GM23338 (cell line): ENCODE results near the gene NCF2. TPM values are rescaled to one million over a fixed set of nuclear protein-coding genes. Genes with fewer than 3 reads are reported as not detected.

Source experiments
- ATAC-seq: fragments of 200-7000 bp; cut with Tn5 transposase; 3 replicates; pipeline ENCODE4 v1.9.1; 2020
- DNase-seq: peaks from one replicate; pipeline ENCODE4 v3.0.0-alpha.2; 2015; ENCODE audit warnings: low spot score
- H2AFZ ChIP-seq: fragments of 200-600 bp; sonication (generic); 2 replicates; pipeline ENCODE4 v1.8.0; 2016; ENCODE audit warnings: antibody characterized with exemption, mild to moderate bottlenecking, moderate library complexity
- H3F3A ChIP-seq: fragments of 200-600 bp; sonication (generic); replicated peaks from 2 replicates; pipeline ENCODE4 v1.8.0; 2017; ENCODE audit warnings: antibody characterized with exemption, mixed run types, low read depth
- H3K27ac ChIP-seq: fragments of 200-600 bp; sonication (generic); 2 replicates; pipeline ENCODE4 v1.6.1; 2016; ENCODE audit warnings: low read depth
- H3K27me3 ChIP-seq: fragments of 200-600 bp; sonication (generic); 2 replicates; pipeline ENCODE4 v1.8.0; 2016; ENCODE audit warnings: mild to moderate bottlenecking, mixed run types, moderate library complexity; ENCODE audit not compliant: insufficient read depth
- H3K36me3 ChIP-seq: fragments of 200-600 bp; sonication (generic); 2 replicates; pipeline ENCODE4 v1.8.0; 2016; ENCODE audit warnings: mild to moderate bottlenecking; ENCODE audit not compliant: insufficient read depth
- H3K4me1 ChIP-seq: fragments of 200-600 bp; sonication (generic); 2 replicates; pipeline ENCODE4 v1.8.0; 2016; ENCODE audit warnings: mild to moderate bottlenecking, moderate library complexity; ENCODE audit not compliant: insufficient read depth
- H3K4me2 ChIP-seq: fragments of 200-600 bp; sonication (generic); 2 replicates; pipeline ENCODE4 v1.7.1; 2017; ENCODE audit warnings: mixed run types
- H3K4me3 ChIP-seq: fragments of 200-600 bp; sonication (generic); 2 replicates; pipeline ENCODE4 v1.6.1; 2016; ENCODE audit warnings: mixed run types
- H3K79me2 ChIP-seq: fragments of 200-600 bp; sonication (generic); replicated peaks from 2 replicates; pipeline ENCODE4 v1.8.0; 2017; ENCODE audit warnings: mild to moderate bottlenecking; ENCODE audit not compliant: insufficient read depth
- H3K9me2 ChIP-seq: fragments of 200-600 bp; sonication (generic); 2 replicates; pipeline ENCODE4 v1.8.0; 2017; ENCODE audit not compliant: insufficient read depth
- H4K20me1 ChIP-seq: fragments of 200-600 bp; sonication (generic); replicated peaks from 2 replicates; pipeline ENCODE4 v1.8.0; 2017; ENCODE audit warnings: mild to moderate bottlenecking; ENCODE audit not compliant: insufficient read depth
- H3K27ac Mint-ChIP-seq: 2 replicates; pipeline ENCODE4 v1.8.0; 2020; ENCODE audit warnings: inconsistent platforms, mild to moderate bottlenecking, moderate library complexity, mixed read lengths
- H3K27me3 Mint-ChIP-seq: 3 replicates; pipeline ENCODE4 v1.8.0; 2022; ENCODE audit warnings: low read depth, mild to moderate bottlenecking, moderate library complexity, mixed read lengths, inconsistent platforms; ENCODE audit not compliant: insufficient read depth, poor library complexity
- H3K36me3 Mint-ChIP-seq: 3 replicates; pipeline ENCODE4 v1.8.0; 2021; ENCODE audit warnings: low read depth, mild to moderate bottlenecking, inconsistent platforms, moderate library complexity, mixed read lengths
- H3K4me1 Mint-ChIP-seq: 3 replicates; pipeline ENCODE4 v1.8.0; 2020; ENCODE audit warnings: mild to moderate bottlenecking, inconsistent platforms, mixed read lengths
- H3K4me3 Mint-ChIP-seq: 3 replicates; pipeline ENCODE4 v1.8.0; 2021; ENCODE audit warnings: moderate library complexity, mild to moderate bottlenecking, inconsistent platforms, mixed read lengths
- H3K9me3 Mint-ChIP-seq: 3 replicates; pipeline ENCODE4 v1.8.0; 2020; ENCODE audit warnings: moderate library complexity, mild to moderate bottlenecking, inconsistent platforms, mixed read lengths
- EZH2 ChIP-seq: fragments of 200-600 bp; sonication (generic); IDR thresholded peaks from one replicate; pipeline ENCODE4 v1.8.0; 2017; ENCODE audit warnings: antibody characterized with exemption, mild to moderate bottlenecking, low read depth; ENCODE audit not compliant: unreplicated experiment
- JUNB ChIP-seq: IDR thresholded peaks from one replicate; pipeline ENCODE4 v1.6.1; 2016; ENCODE audit warnings: antibody characterized with exemption; ENCODE audit not compliant: unreplicated experiment
- NANOG ChIP-seq: IDR thresholded peaks from 2 replicates; pipeline ENCODE4 v1.6.1; 2016; ENCODE audit warnings: antibody characterized with exemption, borderline replicate concordance
- REST ChIP-seq: IDR thresholded peaks from one replicate; pipeline ENCODE4 v1.6.1; 2018; ENCODE audit warnings: antibody characterized with exemption; ENCODE audit not compliant: unreplicated experiment
- STAT1 ChIP-seq: IDR thresholded peaks from one replicate; pipeline ENCODE4 v1.6.1; 2016; ENCODE audit warnings: antibody characterized with exemption; ENCODE audit not compliant: unreplicated experiment
- ZNF331 ChIP-seq: fragments of 250-450 bp; sonication (Bioruptor Pico); IDR thresholded peaks from 2 replicates; pipeline ENCODE4 v1.5.0; 2020; ENCODE audit warnings: low read depth, mild to moderate bottlenecking, moderate library complexity
- ZNF462 ChIP-seq: fragments of 250-450 bp; sonication (Bioruptor Pico); IDR thresholded peaks from 2 replicates; pipeline ENCODE4 v1.5.0; 2020; ENCODE audit warnings: mild to moderate bottlenecking, moderate library complexity
- polyA plus RNA-seq: library from polyadenylated mRNA; unstranded; fragments of >200 nt; fragmentation: Nextera tagmentation; extraction: Ambion mirVana; gene quantifications from 2 replicates; pipeline ENCODE4 v1.2.1, GENCODE V29; 2016
- total RNA-seq: library from RNA; depleted of rRNA; stranded (reverse); fragments of >200 nt; shearing (Covaris generic); gene quantifications from 2 replicates; pipeline ENCODE4 v1.2.3, GENCODE V29; 2014

NCF2 gene
- total and polyA plus RNA-seq, 2 experiments from 2014 or later, result not detected

GRCh38 chr1:183553764-183554163, 36.5 kb downstream of the NCF2 start (continued):
- TF ChIP-seq EZH2 (no peak), STAT1 (no peak), REST (no peak), NANOG (no peak)

- Histone ChIP-seq H3F3A (no peaks in the 10 kb centered on the region; the same call in 1 of the 2 replicates), H3K4me2 (no peak overlapping the region), H3K79me2 (no peaks in the 10 kb centered on the region), H2AFZ (no peak overlapping the region), H3K4me3 (no peak overlapping the region), H4K20me1 (no peaks in the 10 kb centered on the region; the same call in 1 of the 2 replicates), H3K4me1 (no peaks in the 10 kb centered on the region; the same call in 1 of the 2 replicates), H3K27ac (peak overlapping the region; percentile 62; the same call in 1 of the 2 replicates), H3K9me2 (no peaks in the 10 kb centered on the region), H3K36me3 (peaks cover 42% of the 10 kb centered on the region), H3K27me3 (no peaks in the 10 kb centered on the region)
- TF ChIP-seq ZNF331 (CRISPR knock-in tag) (no peak), ZNF462 (no peak), JUNB (no peak)
- peaks cover 5% of the 10 kb centered on the region; the same call in 1 of the 3 replicates for H3K4me1 Mint-ChIP-seq
- H3K27me3 Mint-ChIP-seq, result peaks cover 4% of the 10 kb centered on the region
- H3K9me3 Mint-ChIP-seq, result no peaks in the 10 kb centered on the region
- peaks cover 44% of the 10 kb centered on the region for H3K36me3 Mint-ChIP-seq
- no peak overlapping the region for H3K4me3 Mint-ChIP-seq
- DNase-seq (no peak), ATAC-seq (no peak)
- H3K27ac Mint-ChIP-seq, result peak overlapping the region; percentile 48; the same call in 1 of the 2 replicates
These were observed 36.9 kb downstream of the NCF2 start for GRCh38 chr1:183553331-183553730.
